ENCODE data around the gene PRR36.

PRR36 gene

GRCh38 chr19:7852851-7853769 lies 21.1 kb downstream of the PRR36 start:
- no peak for DNase-seq (ENCODE audit: low read depth)
- in situ Hi-C loops (cut with HindIII; ENCODE audit: low sequenced_read_pairs) = no loop called here
- TF ChIP-seq, protein P1, sequence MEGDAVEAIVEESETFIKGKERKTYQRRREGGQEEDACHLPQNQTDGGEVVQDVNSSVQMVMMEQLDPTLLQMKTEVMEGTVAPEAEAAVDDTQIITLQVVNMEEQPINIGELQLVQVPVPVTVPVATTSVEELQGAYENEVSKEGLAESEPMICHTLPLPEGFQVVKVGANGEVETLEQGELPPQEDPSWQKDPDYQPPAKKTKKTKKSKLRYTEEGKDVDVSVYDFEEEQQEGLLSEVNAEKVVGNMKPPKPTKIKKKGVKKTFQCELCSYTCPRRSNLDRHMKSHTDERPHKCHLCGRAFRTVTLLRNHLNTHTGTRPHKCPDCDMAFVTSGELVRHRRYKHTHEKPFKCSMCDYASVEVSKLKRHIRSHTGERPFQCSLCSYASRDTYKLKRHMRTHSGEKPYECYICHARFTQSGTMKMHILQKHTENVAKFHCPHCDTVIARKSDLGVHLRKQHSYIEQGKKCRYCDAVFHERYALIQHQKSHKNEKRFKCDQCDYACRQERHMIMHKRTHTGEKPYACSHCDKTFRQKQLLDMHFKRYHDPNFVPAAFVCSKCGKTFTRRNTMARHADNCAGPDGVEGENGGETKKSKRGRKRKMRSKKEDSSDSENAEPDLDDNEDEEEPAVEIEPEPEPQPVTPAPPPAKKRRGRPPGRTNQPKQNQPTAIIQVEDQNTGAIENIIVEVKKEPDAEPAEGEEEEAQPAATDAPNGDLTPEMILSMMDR (IDR thresholded peaks at IDR 0.05; ENCODE audit: low read depth, low read length, missing control alignments) = peak; percentile 77

DNA sequence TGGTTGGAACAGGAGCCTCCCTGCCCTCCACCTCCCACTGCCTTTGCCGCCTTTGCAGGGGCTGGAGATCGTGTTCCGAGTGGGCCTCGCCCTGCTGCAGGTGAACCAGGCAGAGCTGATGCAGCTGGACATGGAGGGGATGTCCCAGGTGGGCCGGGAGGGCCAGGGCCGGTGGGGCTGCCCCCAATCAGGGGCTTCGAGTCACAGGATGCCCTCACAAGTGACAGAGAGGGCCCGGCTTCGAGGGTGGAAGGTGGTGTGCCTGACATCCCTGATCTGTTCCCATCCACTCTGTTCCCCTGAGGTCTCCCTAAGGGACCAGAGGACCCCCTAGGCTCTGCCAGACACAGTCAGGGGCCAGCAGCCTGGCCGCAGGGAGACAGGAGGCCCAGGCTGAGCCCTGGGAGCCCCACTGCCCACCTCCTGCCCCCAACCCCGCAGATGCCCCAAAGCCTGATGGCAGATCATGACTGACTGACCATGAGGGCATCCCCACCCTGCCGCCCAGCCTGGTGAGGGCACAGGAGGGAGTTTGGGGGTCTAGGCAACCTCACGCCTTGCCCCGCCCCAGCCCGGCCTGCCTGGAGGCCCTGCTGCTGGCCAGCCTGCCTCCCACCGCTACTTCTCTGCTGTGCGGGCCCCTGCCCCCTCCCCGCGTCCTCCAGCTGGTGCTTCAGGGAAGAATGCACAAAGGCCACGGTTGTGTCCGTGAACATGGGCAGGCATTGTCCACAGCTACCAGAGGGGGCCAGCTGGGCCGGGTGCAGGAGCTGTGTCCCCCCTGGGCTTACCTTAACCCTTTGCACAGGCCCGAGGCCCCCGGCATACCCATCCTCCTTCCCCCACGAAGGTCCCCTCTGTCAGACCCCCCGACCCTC lies 22.3 kb downstream of the PRR36 start:
- DNase-seq (ENCODE audit: low read depth) = no peak
- TF ChIP-seq, protein P1 (IDR thresholded peaks at IDR 0.05; ENCODE audit: low read depth, low read length, missing control alignments) = no peak
- in situ Hi-C loops (cut with HindIII; ENCODE audit: low sequenced_read_pairs) = no loop called here
- no peak overlapping the region for H3K4me3 ChIP-seq (ENCODE audit: low read depth, low read length)

More at GRCh38 chr19:7852851-7853769, 21.1 kb downstream of the PRR36 start:
- H3K4me3 ChIP-seq (ENCODE audit: low read depth, low read length) = no peak overlapping the region

DNA sequence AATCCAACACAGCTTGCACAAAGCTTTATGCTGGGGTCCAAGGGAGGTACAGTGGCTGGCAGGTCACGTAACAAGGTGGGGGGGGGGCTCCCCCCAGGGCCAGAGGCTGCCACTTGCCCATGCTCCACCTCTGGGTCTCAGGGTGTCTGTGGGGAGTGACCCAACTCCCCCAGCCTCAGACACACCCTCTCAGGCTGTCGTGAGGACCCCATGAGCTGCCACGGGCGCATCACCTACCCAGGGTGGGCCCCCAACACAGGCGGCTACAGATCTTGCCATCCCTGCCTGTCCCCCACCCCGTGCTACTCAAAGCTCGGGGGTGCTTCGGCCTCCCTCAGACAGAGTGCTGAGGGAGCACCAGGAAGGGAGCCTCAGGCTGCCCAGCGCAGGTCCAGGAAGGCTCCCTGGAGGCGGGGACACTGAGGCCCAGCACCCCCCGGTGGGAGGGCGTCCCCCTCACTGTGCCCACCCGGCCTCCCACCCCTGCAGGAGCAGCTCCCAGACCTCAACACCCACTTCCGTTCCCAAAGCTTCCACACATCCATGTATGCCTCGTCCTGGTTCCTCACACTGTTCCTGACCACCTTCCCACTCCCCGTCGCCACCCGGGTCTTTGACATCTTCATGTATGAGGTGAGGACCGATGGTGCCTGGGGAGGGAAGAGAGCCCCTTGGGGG lies 23.1 kb downstream of the PRR36 start:
- no peak for DNase-seq (ENCODE audit: low read depth)
- no peak overlapping the region for H3K4me3 ChIP-seq (ENCODE audit: low read depth, low read length)
- TF ChIP-seq, protein P1 (IDR thresholded peaks at IDR 0.05; ENCODE audit: low read depth, low read length, missing control alignments) = no peak
- in situ Hi-C loops (cut with HindIII; ENCODE audit: low sequenced_read_pairs) = no loop called here

- TF ChIP-seq, protein P1 (IDR thresholded peaks at IDR 0.05; ENCODE audit: low read depth, low read length, missing control alignments) = no peak
- H3K4me3 ChIP-seq (ENCODE audit: low read depth, low read length) = no peak overlapping the region
- no peak for DNase-seq (ENCODE audit: low read depth)
- in situ Hi-C loops (cut with HindIII; ENCODE audit: low sequenced_read_pairs) = no loop called here
Observed at GRCh38 chr19:7850000-7850813, 24.0 kb downstream of the PRR36 start.

- in situ Hi-C loops (cut with HindIII; ENCODE audit: low sequenced_read_pairs) = no loop called here
- H3K4me3 ChIP-seq (ENCODE audit: low read depth, low read length) = no peak overlapping the region
Observed at GRCh38 chr19:7849631-7849999, 24.6 kb downstream of the PRR36 start.

More at GRCh38 chr19:7849631-7849999, 24.6 kb downstream of the PRR36 start:
- DNase-seq (ENCODE audit: low read depth) = no peak
- TF ChIP-seq, protein P1 (IDR thresholded peaks at IDR 0.05; ENCODE audit: low read depth, low read length, missing control alignments) = no peak
